ES-I3 (cell line): ENCODE results near the gene APPL2.

Experiments used
- H3K36me3 ChIP-seq: 2 replicates; pipeline ENCODE4 v1.6.1; 2013; ENCODE audit warnings: mild to moderate bottlenecking, low read length, control low read depth, moderate library complexity; ENCODE audit not compliant: insufficient read depth
- H3K4me1 ChIP-seq: 2 replicates; pipeline ENCODE4 v1.6.1; 2013; ENCODE audit warnings: mild to moderate bottlenecking, control low read depth, low read length; ENCODE audit not compliant: insufficient read depth
- H3K9ac ChIP-seq: 2 replicates; pipeline ENCODE4 v1.6.1; 2013; ENCODE audit warnings: low read depth, mild to moderate bottlenecking, low read length, moderate library complexity
- H3K9me3 ChIP-seq: 2 replicates; pipeline ENCODE4 v1.6.1; 2013; ENCODE audit warnings: mild to moderate bottlenecking, low read length, moderate library complexity; ENCODE audit not compliant: control insufficient read depth, insufficient read depth

Gene APPL2

DNA sequence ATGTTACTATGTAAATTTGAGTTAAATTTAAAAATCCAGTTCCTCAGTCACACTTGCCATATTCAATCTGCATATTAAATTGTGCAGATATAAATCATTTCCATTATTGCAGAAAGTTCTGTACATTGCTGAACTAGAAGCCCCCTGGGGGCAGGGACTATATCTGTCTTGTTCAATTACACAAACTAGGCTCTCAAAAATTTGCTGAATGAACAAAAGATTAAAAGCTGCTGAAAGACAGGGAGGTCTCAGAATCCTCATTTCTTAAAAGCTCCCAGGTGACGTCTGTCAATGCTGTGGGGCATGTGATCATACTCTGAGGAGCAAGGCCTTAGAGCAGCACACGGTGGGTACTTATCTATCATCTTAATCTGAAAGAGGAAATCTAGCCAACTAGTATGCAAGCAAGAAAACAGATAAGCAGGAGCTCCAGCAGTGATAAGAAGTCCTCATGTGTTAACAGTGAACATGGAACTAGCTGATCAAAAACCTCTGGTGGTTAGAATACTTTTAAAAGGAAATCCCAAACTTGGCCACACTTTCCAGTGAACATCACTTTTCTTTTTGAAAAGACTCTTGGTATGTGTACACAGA is 60.5 kb downstream of the APPL2 start:
- H3K36me3 ChIP-seq: peaks cover 14% of the 10 kb centered on the region
- no peaks in the 10 kb centered on the region for H3K9me3 ChIP-seq
- H3K9ac ChIP-seq: no peak overlapping the region
- no peaks in the 10 kb centered on the region for H3K4me1 ChIP-seq

DNA sequence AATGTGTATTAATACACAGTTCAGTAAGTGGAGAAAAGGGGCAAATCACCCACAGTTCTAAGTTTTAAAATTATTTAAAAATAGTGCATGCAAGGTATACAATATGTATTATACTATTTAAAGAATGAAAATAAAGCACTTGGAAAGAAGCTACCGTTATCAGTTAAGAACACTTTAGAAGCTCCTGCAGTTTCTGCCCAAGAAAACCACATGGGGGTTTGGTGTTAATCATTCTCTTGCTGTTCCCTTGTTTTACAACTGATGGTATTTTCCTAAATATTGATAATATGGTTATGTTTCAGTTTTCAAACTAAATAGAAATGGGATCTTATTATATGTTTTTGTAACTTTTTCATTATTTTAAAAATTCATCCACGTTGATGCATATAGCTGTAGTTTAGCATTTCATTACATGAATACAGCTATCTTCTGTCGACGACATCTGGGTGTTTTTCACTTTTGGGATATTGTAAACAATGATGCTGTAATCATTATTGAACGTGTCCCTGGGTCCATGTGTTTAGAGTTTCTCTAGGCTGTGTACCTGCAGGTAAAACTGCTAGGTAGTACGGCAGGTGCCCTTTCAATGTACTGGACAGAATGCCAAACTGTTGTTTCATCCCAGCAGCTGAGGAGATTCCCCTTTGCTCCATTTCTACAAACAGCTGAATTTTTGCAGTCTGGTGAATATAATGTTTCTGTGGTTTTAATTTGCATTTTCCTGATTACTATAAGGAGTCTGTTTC is 64.1 kb downstream of the APPL2 start:
- Histone ChIP-seq H3K4me1 (no peaks in the 10 kb centered on the region), H3K9me3 (no peaks in the 10 kb centered on the region), H3K36me3 (peaks cover 19% of the 10 kb centered on the region), H3K9ac (no peak overlapping the region)

GRCh38 chr12:105170139-105170538 is 65.8 kb downstream of the APPL2 start:
- H3K9ac ChIP-seq: no peak overlapping the region
- H3K36me3 ChIP-seq: peaks cover 24% of the 10 kb centered on the region
- no peaks in the 10 kb centered on the region for H3K9me3 ChIP-seq
- H3K4me1 ChIP-seq: no peaks in the 10 kb centered on the region

DNA sequence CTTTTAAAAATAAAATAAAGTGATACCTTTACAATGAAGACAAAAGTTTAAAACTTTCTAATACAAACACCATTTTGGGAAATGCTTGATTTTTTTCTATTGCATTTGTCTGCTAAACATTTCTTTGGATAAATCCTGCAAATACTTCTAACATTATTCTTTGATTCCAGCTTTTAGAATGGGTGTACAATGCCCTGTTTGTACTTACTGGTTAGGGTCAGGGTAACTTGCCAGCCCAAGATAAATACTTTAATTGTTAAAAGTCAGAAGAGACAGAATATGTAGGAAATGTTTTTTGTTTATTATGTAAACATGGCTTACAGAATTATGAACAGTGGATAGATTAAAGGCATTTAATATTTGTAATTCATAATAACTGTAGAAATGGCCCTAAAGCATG is 68.0 kb downstream of the APPL2 start:
- Histone ChIP-seq H3K36me3 (peaks cover 22% of the 10 kb centered on the region), H3K4me1 (no peaks in the 10 kb centered on the region), H3K9me3 (no peaks in the 10 kb centered on the region), H3K9ac (no peak overlapping the region)

DNA sequence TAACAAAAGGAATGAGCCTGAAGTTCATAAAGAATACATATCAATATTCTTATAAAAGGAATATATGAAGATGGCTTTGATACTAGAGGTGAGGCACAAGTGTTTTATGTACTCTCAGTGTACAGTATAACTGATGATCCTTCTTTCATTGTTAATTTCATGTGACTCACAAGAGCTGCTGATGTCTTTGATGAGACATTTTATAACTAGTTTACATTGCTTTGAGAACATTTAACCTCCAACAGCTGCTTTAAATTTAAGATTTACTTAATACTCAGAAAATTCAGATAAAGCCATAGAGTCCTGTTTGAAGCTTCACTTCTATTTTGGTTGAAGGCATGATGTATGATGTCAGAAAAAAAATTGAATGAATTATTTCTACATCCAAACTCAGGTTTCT is 68.6 kb downstream of the APPL2 start:
- Histone ChIP-seq H3K9me3 (no peaks in the 10 kb centered on the region), H3K4me1 (no peaks in the 10 kb centered on the region), H3K9ac (no peak overlapping the region), H3K36me3 (peaks cover 22% of the 10 kb centered on the region)

- H3K9me3 ChIP-seq: no peaks in the 10 kb centered on the region
- H3K9ac ChIP-seq: no peak overlapping the region
- no peaks in the 10 kb centered on the region for H3K4me1 ChIP-seq
- H3K36me3 ChIP-seq: peaks cover 22% of the 10 kb centered on the region
These were observed 69.2 kb downstream of the APPL2 start for GRCh38 chr12:105166736-105167135.

DNA sequence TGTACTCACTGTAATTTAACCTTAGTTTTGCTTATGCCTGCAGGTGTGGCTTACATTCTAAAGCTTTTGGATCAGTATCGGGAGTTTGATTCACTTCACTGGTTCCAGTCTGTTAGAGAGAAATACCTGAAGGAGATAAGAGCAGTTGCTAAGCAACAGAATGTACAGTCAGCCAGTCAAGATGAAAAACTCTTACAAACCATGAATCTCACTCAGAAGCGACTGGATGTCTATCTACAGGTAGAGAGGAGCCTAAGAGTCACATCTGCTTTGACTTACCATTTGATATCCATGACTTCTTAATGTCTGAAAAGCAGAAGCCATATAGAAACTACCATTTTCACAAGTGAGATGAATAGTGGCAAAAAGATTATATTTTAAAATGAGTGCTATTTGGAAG is 71.9 kb downstream of the APPL2 start:
- H3K36me3 ChIP-seq: peaks cover 22% of the 10 kb centered on the region
- no peaks in the 10 kb centered on the region for H3K9me3 ChIP-seq
- no peaks in the 10 kb centered on the region for H3K4me1 ChIP-seq
- H3K9ac ChIP-seq: no peak overlapping the region

- Histone ChIP-seq H3K9me3 (no peaks in the 10 kb centered on the region), H3K36me3 (peaks cover 26% of the 10 kb centered on the region), H3K4me1 (no peaks in the 10 kb centered on the region), H3K9ac (no peak overlapping the region)
These were observed 73.8 kb downstream of the APPL2 start for GRCh38 chr12:105162174-105162573.

DNA sequence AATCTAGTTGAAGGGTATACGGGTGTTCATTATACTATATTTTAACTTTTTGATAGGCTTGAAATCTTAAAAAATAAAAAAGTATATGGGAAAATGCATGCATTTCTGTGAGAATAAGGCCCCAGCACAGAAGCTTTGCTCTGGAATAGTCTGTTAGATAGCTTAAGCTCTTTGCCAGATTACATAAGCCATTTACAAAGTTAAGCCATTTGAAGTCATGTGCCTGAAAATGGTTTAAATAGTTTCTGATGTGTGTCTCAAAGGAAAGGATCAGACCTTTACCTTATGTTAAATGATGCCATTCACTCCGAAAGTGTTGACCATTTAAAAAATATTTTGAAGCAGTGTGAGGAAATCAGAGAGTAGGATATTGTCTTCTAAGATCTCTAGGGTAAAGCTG is 77.1 kb downstream of the APPL2 start:
- Histone ChIP-seq H3K9ac (no peak overlapping the region), H3K9me3 (no peaks in the 10 kb centered on the region), H3K36me3 (peaks cover 18% of the 10 kb centered on the region), H3K4me1 (no peaks in the 10 kb centered on the region)

- Histone ChIP-seq H3K36me3 (peaks cover 22% of the 10 kb centered on the region), H3K9ac (no peak overlapping the region), H3K4me1 (no peaks in the 10 kb centered on the region), H3K9me3 (no peaks in the 10 kb centered on the region)
These were observed 78.4 kb downstream of the APPL2 start for GRCh38 chr12:105157606-105158005.

- H3K36me3 ChIP-seq: peaks cover 25% of the 10 kb centered on the region
- H3K9me3 ChIP-seq: no peaks in the 10 kb centered on the region
- H3K9ac ChIP-seq: no peak overlapping the region
- no peaks in the 10 kb centered on the region for H3K4me1 ChIP-seq
These were observed 79.7 kb downstream of the APPL2 start for GRCh38 chr12:105156260-105156659.

DNA sequence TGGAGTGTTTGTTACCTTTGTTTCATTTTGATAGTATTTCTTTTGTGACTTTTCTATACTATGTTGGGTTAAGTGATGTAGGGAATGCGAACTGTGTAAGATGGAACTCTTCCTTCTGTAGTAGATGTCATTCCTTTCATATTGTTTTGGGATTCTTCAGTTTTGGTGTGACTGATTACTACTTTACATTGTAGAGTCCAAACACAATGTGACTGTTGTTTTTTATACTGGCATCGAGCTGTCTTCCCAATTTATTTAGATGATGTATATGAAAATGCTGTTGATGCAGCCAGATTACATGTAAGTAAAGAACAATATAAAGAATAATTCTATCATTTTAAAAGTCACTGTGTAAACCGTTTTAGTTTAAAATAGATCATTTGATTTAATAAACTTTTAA is 93.7 kb downstream of the APPL2 start:
- no peaks in the 10 kb centered on the region for H3K4me1 ChIP-seq
- no peak overlapping the region for H3K9ac ChIP-seq
- H3K9me3 ChIP-seq: no peaks in the 10 kb centered on the region
- peaks cover 5% of the 10 kb centered on the region; the same call in 1 of the 2 replicates for H3K36me3 ChIP-seq

GRCh38 chr12:105141320-105141922 is 94.6 kb downstream of the APPL2 start:
- Histone ChIP-seq H3K9ac (no peak overlapping the region), H3K9me3 (no peaks in the 10 kb centered on the region), H3K36me3 (peaks cover 5% of the 10 kb centered on the region; the same call in 1 of the 2 replicates), H3K4me1 (no peaks in the 10 kb centered on the region)

GRCh38 chr12:105138248-105138647 is 97.7 kb downstream of the APPL2 start:
- Histone ChIP-seq H3K4me1 (no peaks in the 10 kb centered on the region), H3K36me3 (peaks cover 5% of the 10 kb centered on the region), H3K9me3 (no peaks in the 10 kb centered on the region), H3K9ac (no peak overlapping the region)
